NCI-H2107 treated with DMSO at 0.1 percent for 48 hours (cell line): ENCODE results near the gene MTHFD1L.

Source experiments
- DNase-seq: peaks from one replicate; lab custom pipeline; 2025; ENCODE audit not compliant: unreplicated experiment; lab: John Stamatoyannopoulos, UW

The MTHFD1L gene

DNA sequence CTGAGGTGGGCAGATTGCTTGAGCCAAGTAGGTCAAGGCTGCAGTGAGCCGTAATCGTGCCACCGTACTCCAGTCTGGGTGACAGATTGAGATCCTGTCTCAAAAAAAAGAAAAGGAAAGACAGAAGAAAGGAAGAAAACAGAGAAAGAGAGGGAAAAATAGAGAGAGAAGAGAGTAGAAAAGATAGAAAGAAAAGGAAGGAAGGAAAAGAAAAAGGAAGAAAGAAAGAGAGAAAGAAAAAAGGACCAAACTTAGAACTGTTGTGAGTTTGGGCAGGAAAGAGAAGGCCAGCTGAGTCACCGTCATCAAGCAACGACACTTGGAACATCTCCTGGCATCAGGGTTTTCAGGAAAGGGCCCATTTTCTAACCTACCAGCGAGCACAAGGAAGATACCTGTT, 278.3 kb downstream of the MTHFD1L start:
- no peak for DNase-seq

DNA sequence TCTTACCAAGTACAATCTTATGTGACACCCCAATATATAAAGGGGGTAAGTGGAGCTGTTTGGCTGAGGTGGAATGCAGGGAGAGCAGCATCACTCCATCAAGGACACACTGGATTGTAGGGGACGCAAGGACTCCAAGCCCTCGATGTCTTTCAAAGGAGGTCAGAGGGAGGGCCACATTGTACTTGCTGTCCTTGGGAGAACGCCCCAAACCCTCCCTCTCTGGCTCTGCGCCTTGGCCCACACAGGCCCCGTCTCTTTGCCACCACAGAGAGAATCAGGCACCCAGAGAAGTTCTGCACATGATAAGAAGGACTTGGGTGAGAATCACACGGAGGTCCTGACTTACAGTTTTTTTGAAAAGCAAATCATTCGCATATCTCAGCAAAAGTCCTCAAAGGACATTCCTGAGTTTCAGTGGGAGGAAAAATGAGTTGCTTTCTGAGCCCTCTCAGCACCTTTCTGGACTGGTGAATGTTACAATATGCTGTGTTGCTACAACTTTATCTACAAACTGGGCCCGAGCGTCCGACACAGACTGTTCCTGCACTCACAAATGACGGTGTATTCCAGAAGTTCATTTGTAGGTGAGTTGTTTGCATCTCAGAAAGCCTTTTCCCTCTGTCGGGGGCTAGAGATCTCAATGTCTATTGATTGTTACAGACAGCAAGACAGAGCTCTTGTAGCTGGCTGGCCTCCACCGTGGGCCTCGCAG, 281.8 kb downstream of the MTHFD1L start:
- no peak for DNase-seq

- no peak for DNase-seq
Measured at GRCh38 chr6:151148111-151148510, 282.6 kb downstream of the MTHFD1L start.

DNA sequence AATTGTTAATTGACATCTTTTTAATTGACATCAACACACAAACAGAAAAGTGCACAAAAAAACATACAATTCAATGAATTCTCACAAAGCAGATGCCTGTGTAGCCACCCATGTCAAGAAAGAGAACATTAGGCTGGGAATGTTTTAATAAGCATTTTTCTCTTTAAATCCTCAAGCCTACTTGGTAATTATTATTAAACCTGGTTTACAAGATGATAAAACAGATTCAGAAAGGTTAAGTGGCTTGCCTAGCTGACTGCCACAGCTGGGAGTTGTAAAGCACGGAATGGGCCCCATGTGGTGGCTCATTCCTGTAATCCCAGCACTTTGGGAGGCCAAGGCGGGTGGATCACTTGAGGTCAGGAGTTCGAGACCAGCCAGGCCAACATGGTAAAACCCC, 284.3 kb downstream of the MTHFD1L start:
- no peak for DNase-seq
